OCI-LY7 (cell line): ENCODE results near the gene ANKRD36. TPM values are rescaled to one million over a fixed set of nuclear protein-coding genes. Genes with fewer than 3 reads are reported as not detected.
"Not testable (repeated sequence)": the region's sequence is repeated elsewhere in the genome, so short reads cannot be mapped to it uniquely, and the experiment has no call there.

Experiments
- Bru-seq: library from RNA; stranded (reverse); fragments of 400-500 nt; gene quantifications from one replicate; lab custom pipeline; 2021; lab: Mats Ljungman, UMichigan
- BruChase-seq, 2 experiments: library from RNA; stranded (reverse); fragments of 400-500 nt; gene quantifications; one replicate each; lab custom pipeline; 2021; lab: Mats Ljungman, UMichigan
- BruUV-seq: library from RNA; stranded (reverse); fragments of 400-500 nt; replicated peaks from 2 replicates; lab custom pipeline; 2021; lab: Mats Ljungman, UMichigan
- CTCF ChIA-PET: fragments of 300-600 bp; sonication (Branson Sonifier 250); formaldehyde crosslinking; loops from one replicate; lab custom pipeline; 2022; ENCODE audit warnings: antibody characterized with exemption; ENCODE audit not compliant: unreplicated experiment; lab: Charles Lee
- POLR2A ChIA-PET: fragments of 300-600 bp; sonication (Branson Sonifier 250); formaldehyde crosslinking; loops from one replicate; lab custom pipeline; 2022; ENCODE audit warnings: antibody characterized with exemption; lab: Charles Lee
- DNase-seq: peaks from one replicate; pipeline ENCODE4 v3.0.0-alpha.2; 2015; ENCODE audit warnings: low spot score
- H2AFZ ChIP-seq: fragments of 200-600 bp; sonication (generic), shearing (Covaris generic); 2 replicates; pipeline ENCODE4 v1.6.1; 2014; ENCODE audit warnings: mild to moderate bottlenecking, antibody characterized with exemption, low read length, moderate library complexity
- H3K27ac ChIP-seq: fragments of 200-600 bp; sonication (generic); 2 replicates; pipeline ENCODE4 v1.5.1; 2014; ENCODE audit warnings: mixed run types, low read depth, mild to moderate bottlenecking, moderate library complexity, low read length, inconsistent platforms; ENCODE audit not compliant: poor library complexity, severe bottlenecking
- H3K36me3 ChIP-seq: fragments of 200-600 bp; sonication (generic); 2 replicates; pipeline ENCODE4 v1.6.1; 2014; ENCODE audit warnings: mild to moderate bottlenecking, antibody characterized with exemption, low read length, moderate library complexity, mixed read lengths; ENCODE audit not compliant: insufficient read depth
- H3K4me1 ChIP-seq: fragments of 200-600 bp; sonication (generic); 2 replicates; pipeline ENCODE4 v1.5.1; 2014; ENCODE audit warnings: mild to moderate bottlenecking, low read length; ENCODE audit not compliant: insufficient read depth, poor library complexity, severe bottlenecking
- H3K4me2 ChIP-seq: fragments of 200-600 bp; sonication (generic); 2 replicates; pipeline ENCODE4 v1.6.1; 2014; ENCODE audit warnings: mild to moderate bottlenecking, low read length
- H3K4me3 ChIP-seq: fragments of 200-600 bp; sonication (generic); 2 replicates; pipeline ENCODE4 v1.5.1; 2014; ENCODE audit warnings: mild to moderate bottlenecking, low read depth, low read length; ENCODE audit not compliant: poor library complexity, severe bottlenecking
- H3K79me2 ChIP-seq: fragments of 200-600 bp; sonication (generic); 2 replicates; pipeline ENCODE4 v1.6.1; 2016; ENCODE audit warnings: low read depth, mild to moderate bottlenecking, low read length, moderate library complexity, mixed read lengths; ENCODE audit not compliant: insufficient read depth
- H3K9me2 ChIP-seq: fragments of 200-600 bp; sonication (generic); 2 replicates; pipeline ENCODE4 v1.6.1; 2016; ENCODE audit warnings: mild to moderate bottlenecking, low read length, mixed read lengths; ENCODE audit not compliant: insufficient read depth
- H3K9me3 ChIP-seq: fragments of 200-600 bp; sonication (generic); 2 replicates; pipeline ENCODE4 v1.6.1; 2014; ENCODE audit warnings: mild to moderate bottlenecking, mixed run types, low read length, mixed read lengths
- H4K20me1 ChIP-seq: fragments of 200-600 bp; sonication (generic); 2 replicates; pipeline ENCODE4 v1.6.1; 2014; ENCODE audit warnings: mild to moderate bottlenecking, antibody characterized with exemption, low read length, moderate library complexity, mixed read lengths; ENCODE audit not compliant: insufficient read depth
- CTCF ChIP-seq: fragments of 200-600 bp; sonication (generic); conservative IDR thresholded peaks from 2 replicates; pipeline ENCODE4 v1.5.1; 2014; ENCODE audit warnings: mild to moderate bottlenecking, antibody characterized with exemption, low read length, moderate library complexity, mixed read lengths
- EZH2phosphoT487 ChIP-seq: fragments of 200-600 bp; sonication (generic); IDR thresholded peaks from 2 replicates; pipeline ENCODE4 v1.6.1; 2018; ENCODE audit warnings: low read depth, borderline replicate concordance, mild to moderate bottlenecking, mixed run types, antibody characterized with exemption, low read length, moderate library complexity, mixed read lengths
- intact Hi-C: fragments of 100-400 bp; cut with micrococcal nuclease; formaldehyde crosslinking; loops from one replicate; pipeline ENCODE4 v1.10.0; 2022; ENCODE audit not compliant: unreplicated experiment
- long read RNA-seq: library from polyadenylated mRNA; stranded (forward); transcript quantifications from one replicate; pipeline ENCODE4 v2.0.0, GENCODE V29; 2022
- total RNA-seq, 2 experiments: library from RNA; depleted of rRNA in 1 of 2; stranded (reverse); fragments of >200 nt in 1 of 2; shearing (Covaris generic) in 1 of 2; gene quantifications; 2 replicates each; pipeline ENCODE4 v1.2.3, GENCODE V29; 2014 to 2022

ANKRD36 gene
- total RNA-seq (2014; rRNA removed; shearing (Covaris generic)) (63.7 and 76.2 TPM in 2 replicates), total RNA-seq (2022) (60.5 and 65.5 TPM in 2 replicates), Bru-seq, nascent RNA (percentile 83 among the genes with signal in this experiment), BruChase-seq, experiment 1, labeled RNA remaining after a 6-hour chase (percentile 75 among the genes with signal in this experiment), BruChase-seq, experiment 2, labeled RNA remaining after a 2-hour chase (percentile 84 among the genes with signal in this experiment)
- long read RNA-seq, partial matches to known transcripts: 1 of 16 reads
- long read RNA-seq, other reads (novel, unspliced or antisense): 13 of 16 reads

GRCh38 chr2:97113050-97113881 lies at the start of gene ANKRD36:
Gene ANKRD36, plus strand, starts transcription at chr2:97113153. Its CDS starts 587 bp downstream, at chr2:97113740.
- CTCF ChIA-PET: not testable (repeated sequence)

GRCh38 chr2:97066030-97066429 lies 46.9 kb upstream of the ANKRD36 start:
- DNase-seq, H3K27ac ChIP-seq, CTCF ChIA-PET, POLR2A ChIA-PET, H3K79me2 ChIP-seq, H3K36me3 ChIP-seq, H3K4me3 ChIP-seq, intact Hi-C loops, H2AFZ ChIP-seq, H4K20me1 ChIP-seq, H3K4me2 ChIP-seq, H3K9me2 ChIP-seq, BruUV-seq, H3K9me3 ChIP-seq, H3K4me1 ChIP-seq: not testable (repeated sequence)

More at GRCh38 chr2:97113050-97113881, at the start of gene ANKRD36:
- DNase-seq: peak; percentile 91
- H3K79me2 ChIP-seq, POLR2A ChIA-PET, H3K9me3 ChIP-seq, H4K20me1 ChIP-seq, H3K4me1 ChIP-seq, H3K9me2 ChIP-seq, BruUV-seq, H3K36me3 ChIP-seq: not testable (repeated sequence)
- Histone ChIP-seq H3K4me2 (peak within 1 kb of the TSS; percentile 90), H3K27ac (peak within 1 kb of the TSS; percentile 84), H2AFZ (peak within 1 kb of the TSS; percentile 95), H3K4me3 (peak within 1 kb of the TSS; percentile 75)
- intact Hi-C loops: loop anchor here (1.0 to 5.0 kb wide), 3 partner anchors 151 to 296 kb away; partner anchors contain the start of genes ANKRD39 and CNNM3

GRCh38 chr2:97067279-97068004 lies 45.5 kb upstream of the ANKRD36 start:
- TF ChIP-seq CTCF: no peak
- TF ChIP-seq EZH2phosphoT487: no peak
- Histone ChIP-seq H2AFZ (no peak overlapping the region), H3K4me1 (no peaks in the 10 kb centered on the region), H3K27ac (no peak overlapping the region), H3K36me3 (no peaks in the 10 kb centered on the region), H4K20me1 (no peaks in the 10 kb centered on the region), H3K79me2 (no peaks in the 10 kb centered on the region), H3K9me2 (no peaks in the 10 kb centered on the region), H3K9me3 (0 out of 2 replicates have a peak, but pooled peaks cover 8% of the 10 kb centered on the region), H3K4me2 (no peak overlapping the region), H3K4me3 (no peak overlapping the region)
- ChIA-PET CTCF (no interaction called here), POLR2A (no interaction called here)
- intact Hi-C loops: no loop called here
- BruUV-seq: no TSS peak
- no peak for DNase-seq
